A673 (cell line): ENCODE measurements around the gene ACE. TPM values are rescaled to one million over a fixed set of nuclear protein-coding genes. Genes with fewer than 3 reads are reported as not detected.

ENCODE experiments used
- BruUV-seq: library from RNA; stranded (reverse); fragments of 400-500 nt; replicated peaks from 2 replicates; lab custom pipeline; 2021; lab: Mats Ljungman, UMichigan
- CTCF ChIA-PET: fragments of 300-600 bp; sonication (Branson Sonifier 250); formaldehyde crosslinking; loops from one replicate; lab custom pipeline; 2022; ENCODE audit warnings: antibody characterized with exemption; lab: Charles Lee
- POLR2A ChIA-PET: fragments of 300-600 bp; sonication (Branson Sonifier 250); formaldehyde crosslinking; loops from one replicate; lab custom pipeline; 2022; ENCODE audit warnings: antibody characterized with exemption; ENCODE audit not compliant: low non-redundant PET; lab: Charles Lee
- DNase-seq: peaks from one replicate; pipeline ENCODE4 v3.0.0-alpha.2; 2015; ENCODE audit warnings: low spot score
- H3K27ac ChIP-seq: fragments of 200-600 bp; sonication (generic); 2 replicates; pipeline ENCODE4 v1.5.1; 2016; ENCODE audit warnings: mixed run types, low read depth, mild to moderate bottlenecking, mixed read lengths, antibody characterized with exemption, low read length; ENCODE audit not compliant: poor library complexity, severe bottlenecking
- H3K27me3 ChIP-seq: fragments of 200-600 bp; sonication (generic); replicated peaks from 2 replicates; pipeline ENCODE4 v1.6.1; 2017; ENCODE audit warnings: mixed run types, low read depth, mild to moderate bottlenecking, mixed read lengths, antibody characterized with exemption, low read length; ENCODE audit not compliant: insufficient read depth, poor library complexity
- H3K36me3 ChIP-seq: fragments of 200-600 bp; sonication (generic); 2 replicates; pipeline ENCODE4 v1.6.1; 2016; ENCODE audit warnings: mixed run types, mild to moderate bottlenecking, mixed read lengths, antibody characterized with exemption, low read length; ENCODE audit not compliant: insufficient read depth, poor library complexity, severe bottlenecking
- H3K4me1 ChIP-seq: fragments of 200-600 bp; sonication (generic); 2 replicates; pipeline ENCODE4 v1.6.1; 2017; ENCODE audit warnings: mixed run types, mild to moderate bottlenecking, mixed read lengths, antibody characterized with exemption, low read length; ENCODE audit not compliant: insufficient read depth, poor library complexity, severe bottlenecking
- H3K4me3 ChIP-seq: fragments of 200-600 bp; sonication (generic); 2 replicates; pipeline ENCODE4 v1.5.1; 2016; ENCODE audit warnings: low read depth, mixed run types, mild to moderate bottlenecking, mixed read lengths, low read length; ENCODE audit not compliant: poor library complexity, severe bottlenecking
- H3K9me3 ChIP-seq: fragments of 200-600 bp; sonication (generic); 2 replicates; pipeline ENCODE4 v1.6.1; 2016; ENCODE audit warnings: mixed run types, low read depth, mild to moderate bottlenecking, mixed read lengths, antibody characterized with exemption, low read length; ENCODE audit not compliant: poor library complexity, severe bottlenecking
- EZH2 ChIP-seq: fragments of 200-600 bp; sonication (generic); IDR thresholded peaks from 2 replicates; pipeline ENCODE4 v1.6.1; 2017; ENCODE audit warnings: borderline replicate concordance, low read depth, mild to moderate bottlenecking, mixed read lengths, antibody characterized with exemption, low read length; ENCODE audit not compliant: poor library complexity, severe bottlenecking
- intact Hi-C: fragments of 100-400 bp; cut with micrococcal nuclease; formaldehyde crosslinking; loops from one replicate; pipeline ENCODE4 v1.10.0; 2022; ENCODE audit not compliant: unreplicated experiment
- total RNA-seq: library from RNA; stranded (reverse); gene quantifications from 2 replicates; pipeline ENCODE4 v1.2.3, GENCODE V29; 2021
- TF ChIP-seq, protein P1 (sequence below): fragments of 300-800, 200-600 bp; sonication (generic); conservative IDR thresholded peaks from 2 replicates; pipeline ENCODE4 v1.5.1; 2017; ENCODE audit warnings: low read depth, mild to moderate bottlenecking, antibody characterized with exemption, low read length, moderate library complexity, mixed read lengths

The ACE gene
- total RNA-seq, 1 experiment from 2014 or later, result 2.1 TPM

DNA sequence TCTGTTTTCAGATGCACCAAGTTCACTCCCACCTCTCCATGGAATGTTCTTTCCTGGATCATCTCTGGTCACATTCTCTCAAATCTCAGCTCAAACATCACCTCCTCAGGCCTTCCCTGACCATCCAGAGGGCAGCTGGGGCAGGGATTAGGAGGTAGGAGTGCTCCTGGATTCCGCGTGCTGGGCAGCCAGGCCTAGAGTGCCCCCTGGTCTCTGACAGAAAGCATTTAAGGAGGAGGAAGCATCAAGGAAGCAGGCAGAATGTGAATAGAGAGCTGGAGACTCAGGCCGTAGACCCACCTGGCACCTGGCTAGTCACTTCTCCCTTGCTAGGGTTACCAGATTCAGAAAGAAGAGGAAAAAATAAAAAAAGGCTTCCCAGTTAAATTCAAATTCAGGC, 28.2 kb upstream of the ACE start:
- no peak overlapping the region for H3K4me3 ChIP-seq
- ChIA-PET CTCF (no interaction called here), POLR2A (no interaction called here)
- peaks cover 10% of the 10 kb centered on the region for H3K4me1 ChIP-seq
- BruUV-seq, result no TSS peak
- no peaks in the 10 kb centered on the region for H3K36me3 ChIP-seq
- TF ChIP-seq EZH2, result no peak
- TF ChIP-seq, protein P1, sequence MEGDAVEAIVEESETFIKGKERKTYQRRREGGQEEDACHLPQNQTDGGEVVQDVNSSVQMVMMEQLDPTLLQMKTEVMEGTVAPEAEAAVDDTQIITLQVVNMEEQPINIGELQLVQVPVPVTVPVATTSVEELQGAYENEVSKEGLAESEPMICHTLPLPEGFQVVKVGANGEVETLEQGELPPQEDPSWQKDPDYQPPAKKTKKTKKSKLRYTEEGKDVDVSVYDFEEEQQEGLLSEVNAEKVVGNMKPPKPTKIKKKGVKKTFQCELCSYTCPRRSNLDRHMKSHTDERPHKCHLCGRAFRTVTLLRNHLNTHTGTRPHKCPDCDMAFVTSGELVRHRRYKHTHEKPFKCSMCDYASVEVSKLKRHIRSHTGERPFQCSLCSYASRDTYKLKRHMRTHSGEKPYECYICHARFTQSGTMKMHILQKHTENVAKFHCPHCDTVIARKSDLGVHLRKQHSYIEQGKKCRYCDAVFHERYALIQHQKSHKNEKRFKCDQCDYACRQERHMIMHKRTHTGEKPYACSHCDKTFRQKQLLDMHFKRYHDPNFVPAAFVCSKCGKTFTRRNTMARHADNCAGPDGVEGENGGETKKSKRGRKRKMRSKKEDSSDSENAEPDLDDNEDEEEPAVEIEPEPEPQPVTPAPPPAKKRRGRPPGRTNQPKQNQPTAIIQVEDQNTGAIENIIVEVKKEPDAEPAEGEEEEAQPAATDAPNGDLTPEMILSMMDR, result no peak
- H3K27me3 ChIP-seq, result no peaks in the 10 kb centered on the region
- no peak for DNase-seq
- intact Hi-C loops, result no loop called here
- no peaks in the 10 kb centered on the region for H3K9me3 ChIP-seq
- H3K27ac ChIP-seq, result no peak overlapping the region

DNA sequence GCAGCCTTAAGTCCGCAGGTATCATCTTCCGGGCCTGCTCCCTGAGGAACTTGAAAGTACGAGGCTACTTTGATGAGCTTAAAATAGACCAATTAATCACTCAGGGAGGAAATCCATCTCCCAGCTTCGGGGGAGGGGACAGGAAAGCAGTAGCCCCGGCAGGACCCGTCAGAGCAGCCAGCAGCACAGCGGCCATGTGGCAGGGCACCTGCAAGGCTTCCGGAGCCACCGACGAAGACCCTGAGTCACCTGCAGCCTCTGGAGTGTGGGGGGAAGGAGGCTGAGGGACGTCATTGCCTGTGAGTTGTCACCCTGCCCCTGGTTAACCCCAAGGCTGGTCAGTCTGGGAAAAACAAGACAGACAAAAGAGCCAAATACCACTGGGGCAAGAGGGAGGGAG, 26.3 kb upstream of the ACE start:
- no TSS peak for BruUV-seq
- H3K27me3 ChIP-seq, result no peaks in the 10 kb centered on the region
- no peak for DNase-seq
- H3K36me3 ChIP-seq, result no peaks in the 10 kb centered on the region
- H3K4me3 ChIP-seq, result no peak overlapping the region
- intact Hi-C loops, result no loop called here
- no peaks in the 10 kb centered on the region for H3K9me3 ChIP-seq
- H3K27ac ChIP-seq, result no peak overlapping the region
- peaks cover 10% of the 10 kb centered on the region for H3K4me1 ChIP-seq
- TF ChIP-seq, protein P1, result no peak
- TF ChIP-seq EZH2, result no peak
- ChIA-PET POLR2A (no interaction called here), CTCF (no interaction called here)

DNA sequence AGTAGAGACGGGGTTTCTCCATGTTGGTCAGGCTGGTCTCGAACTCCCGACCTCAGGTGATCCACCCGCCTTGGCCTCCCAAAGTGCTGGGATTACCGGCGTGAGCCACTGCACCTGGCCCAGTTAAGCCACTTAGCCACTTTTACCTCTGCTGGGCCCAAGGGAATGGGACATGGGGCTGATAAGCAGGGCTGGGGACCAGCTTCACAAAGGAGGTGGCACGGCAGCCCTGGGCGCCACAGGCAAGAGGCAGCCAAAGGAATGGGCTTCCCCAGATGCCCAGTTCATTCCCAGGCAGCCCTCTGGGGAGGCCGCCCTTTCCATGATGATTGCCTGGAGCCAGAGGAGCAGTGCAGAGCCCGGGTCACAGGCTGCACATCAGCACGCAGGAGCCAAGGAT, 25.7 kb upstream of the ACE start:
- ChIA-PET CTCF (no interaction called here), POLR2A (no interaction called here)
- no peaks in the 10 kb centered on the region for H3K36me3 ChIP-seq
- intact Hi-C loops, result no loop called here
- no peak for DNase-seq
- no peaks in the 10 kb centered on the region for H3K9me3 ChIP-seq
- H3K4me3 ChIP-seq, result no peak overlapping the region
- H3K27me3 ChIP-seq, result no peaks in the 10 kb centered on the region
- no TSS peak for BruUV-seq
- H3K27ac ChIP-seq, result no peak overlapping the region
- H3K4me1 ChIP-seq, result peaks cover 9% of the 10 kb centered on the region
- no peak for TF ChIP-seq EZH2
- TF ChIP-seq, protein P1, result no peak
